Measurements from ENCODE around the gene UBE2J2.
A peak's percentile ranks its signal among the peaks of the same experiment; 100 is the strongest.

The UBE2J2 gene

DNA sequence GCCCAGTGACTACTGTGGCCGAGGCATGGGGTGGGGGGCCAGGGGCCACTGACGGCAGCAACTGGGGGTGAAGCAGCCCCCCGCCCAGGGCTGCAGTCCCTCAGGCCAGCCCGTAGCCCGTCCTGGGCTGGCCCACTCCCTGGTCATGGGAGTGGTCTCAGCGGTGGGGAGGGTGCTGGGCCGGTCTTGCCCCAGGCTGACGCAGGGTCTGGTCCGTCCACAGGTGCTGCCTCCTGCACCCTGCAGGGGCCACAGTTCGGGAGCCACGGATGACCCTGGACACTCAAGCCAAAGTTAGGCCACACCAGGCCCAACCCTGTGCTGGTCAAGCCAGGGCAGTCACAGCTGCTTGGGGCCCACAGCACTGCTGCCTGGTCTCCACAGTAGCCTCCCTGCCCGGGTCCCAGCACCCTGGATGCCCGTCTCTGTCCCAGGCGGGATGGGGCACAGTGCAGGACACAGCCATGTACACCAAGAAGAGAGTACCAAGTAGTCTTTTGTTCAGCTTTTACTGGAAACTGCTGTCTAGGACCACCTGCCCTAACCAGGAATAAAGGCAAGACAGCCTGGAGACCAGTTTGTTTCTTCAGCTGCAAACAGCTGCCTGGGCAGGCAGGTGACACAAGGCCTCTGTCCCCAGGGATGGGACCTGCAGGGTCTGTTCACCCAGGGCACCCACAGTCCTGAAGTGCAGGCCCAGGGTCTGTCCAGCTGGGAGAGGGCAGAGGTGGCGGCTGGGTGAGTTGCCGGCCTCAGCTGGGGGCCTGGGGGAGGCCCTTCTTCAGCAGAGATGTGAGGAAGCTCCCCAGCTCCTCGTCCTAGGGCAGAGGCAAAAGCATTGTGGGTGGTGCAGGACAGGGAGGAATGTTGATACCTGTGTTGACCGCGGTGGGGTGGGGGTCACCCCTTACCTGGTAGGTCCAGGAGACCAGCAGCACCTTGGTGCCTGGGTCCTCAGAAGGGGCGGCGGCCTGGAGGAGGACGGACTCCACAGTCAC lies 37.8 kb upstream of the UBE2J2 start:
- Histone ChIP-seq H2BK5ac (ENCODE audit: low read depth, low read length, poor library complexity, severe bottlenecking) (no peak overlapping the region), H3K23ac (ENCODE audit: low read length in 2 of 2) (no peak overlapping the region), H4K8ac (ENCODE audit: low read length) (no peak overlapping the region), H3K4me2 (ENCODE audit: low read length, poor library complexity, severe bottlenecking) (no peak overlapping the region), H3K9me3 (ENCODE audit: control insufficient read depth, low read length) (no peaks in the 10 kb centered on the region), H3K4ac (ENCODE audit: low read depth in 1 of 2, low read length in 2 of 2) (no peak overlapping the region), H4K91ac (ENCODE audit: low read length) (no peak overlapping the region), H3K79me1 (replicated peaks; ENCODE audit: low read length, poor library complexity, severe bottlenecking) (peaks cover 34% of the 10 kb centered on the region), H2BK120ac (ENCODE audit: low read depth, low read length) (no peak overlapping the region), H3K14ac (ENCODE audit: low read length in 2 of 2) (no peak overlapping the region), H3K36me3 (ENCODE audit: control insufficient read depth in 1 of 2, insufficient read depth in 2 of 2, low read depth in 1 of 2, low read length in 2 of 2) (peaks cover 53 to 74% of the 10 kb centered on the region in 2 experiments), H2BK15ac (ENCODE audit: low read depth, poor library complexity, severe bottlenecking) (no peak overlapping the region), H2BK12ac (ENCODE audit: low read length in 2 of 2) (peak overlapping the region in 1 of 2 experiments; percentile 47), H3K4me1 (ENCODE audit: control insufficient read depth, insufficient read depth, low read depth, low read length) (peaks cover 27% of the 10 kb centered on the region), H2AFZ (ENCODE audit: low read depth, low read length) (no peak overlapping the region), H3K9ac (ENCODE audit: low read length) (no peak overlapping the region), H3K27me3 (ENCODE audit: control insufficient read depth in 1 of 2, insufficient read depth in 1 of 2, low read length in 2 of 2) (no peaks in the 10 kb centered on the region), H3K18ac (ENCODE audit: low read depth in 1 of 2, low read length in 2 of 2) (no peak overlapping the region), H2AK5ac (ENCODE audit: low read length, severe bottlenecking) (no peak overlapping the region), H3K4me3 (ENCODE audit: insufficient read depth in 1 of 2, low read depth in 1 of 2, low read length in 2 of 2) (peak overlapping the region in 1 of 2 experiments; percentile 1), H3K27ac (ENCODE audit: low read length, poor library complexity, severe bottlenecking) (no peak overlapping the region)
- no peak for DNase-seq
- WGBS: 94% methylated on average over 22 of the region's 22 CpGs

DNA sequence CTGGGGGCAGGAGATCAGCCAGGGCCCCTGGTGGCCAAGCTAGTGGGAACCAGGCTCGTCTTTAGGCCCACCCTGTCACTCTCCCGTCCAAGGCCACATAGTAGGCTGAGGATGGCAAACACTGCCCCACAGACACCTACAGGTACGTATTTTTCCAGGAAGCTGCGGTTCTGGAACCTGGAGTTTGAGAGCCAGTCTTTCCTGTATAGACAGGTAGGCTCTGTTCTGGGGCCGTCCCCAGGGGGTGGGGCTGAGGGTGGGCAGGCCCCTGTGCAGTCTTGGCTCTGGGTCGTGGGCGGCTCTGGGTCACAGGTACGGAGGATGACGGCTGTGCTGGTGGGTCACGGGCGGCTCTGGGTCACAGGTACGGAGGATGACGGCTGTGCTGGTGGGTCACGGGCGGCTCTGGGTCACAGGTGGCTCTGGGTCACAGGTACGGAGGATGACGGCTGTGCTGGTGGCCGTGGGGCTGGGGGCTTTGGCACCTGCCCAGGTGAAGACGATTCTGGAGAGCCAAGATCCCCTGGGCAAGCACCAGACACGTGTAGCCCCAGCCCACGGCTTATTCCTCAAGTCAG lies 36.9 kb upstream of the UBE2J2 start:
- Histone ChIP-seq H3K36me3 (ENCODE audit: control insufficient read depth in 1 of 2, insufficient read depth in 2 of 2, low read depth in 1 of 2, low read length in 2 of 2) (peaks cover 49 to 68% of the 10 kb centered on the region in 2 experiments), H3K18ac (ENCODE audit: low read depth in 1 of 2, low read length in 2 of 2) (no peak overlapping the region), H3K27me3 (ENCODE audit: control insufficient read depth in 1 of 2, insufficient read depth in 1 of 2, low read length in 2 of 2) (no peaks in the 10 kb centered on the region), H2BK120ac (ENCODE audit: low read depth, low read length) (no peak overlapping the region), H3K27ac (ENCODE audit: low read length, poor library complexity, severe bottlenecking) (no peak overlapping the region), H4K91ac (ENCODE audit: low read length) (no peak overlapping the region), H3K9ac (ENCODE audit: low read length) (no peak overlapping the region), H3K79me1 (replicated peaks; ENCODE audit: low read length, poor library complexity, severe bottlenecking) (peaks cover 34% of the 10 kb centered on the region), H2BK5ac (ENCODE audit: low read depth, low read length, poor library complexity, severe bottlenecking) (no peak overlapping the region), H4K8ac (ENCODE audit: low read length) (no peak overlapping the region), H3K4me2 (ENCODE audit: low read length, poor library complexity, severe bottlenecking) (no peak overlapping the region), H3K14ac (ENCODE audit: low read length in 2 of 2) (no peak overlapping the region), H2BK15ac (ENCODE audit: low read depth, poor library complexity, severe bottlenecking) (no peak overlapping the region), H3K9me3 (ENCODE audit: control insufficient read depth, low read length) (no peaks in the 10 kb centered on the region), H3K23ac (ENCODE audit: low read length in 2 of 2) (no peak overlapping the region), H2BK12ac (ENCODE audit: low read length in 2 of 2) (no peak overlapping the region), H3K4me1 (ENCODE audit: control insufficient read depth, insufficient read depth, low read depth, low read length) (peaks cover 36% of the 10 kb centered on the region), H3K4ac (ENCODE audit: low read depth in 1 of 2, low read length in 2 of 2) (no peak overlapping the region), H2AFZ (ENCODE audit: low read depth, low read length) (no peak overlapping the region), H2AK5ac (ENCODE audit: low read length, severe bottlenecking) (no peak overlapping the region), H3K4me3 (ENCODE audit: insufficient read depth in 1 of 2, low read depth in 1 of 2, low read length in 2 of 2) (no peak overlapping the region)
- DNase-seq: no peak
- WGBS: 95% methylated on average over 21 of the region's 21 CpGs

DNA sequence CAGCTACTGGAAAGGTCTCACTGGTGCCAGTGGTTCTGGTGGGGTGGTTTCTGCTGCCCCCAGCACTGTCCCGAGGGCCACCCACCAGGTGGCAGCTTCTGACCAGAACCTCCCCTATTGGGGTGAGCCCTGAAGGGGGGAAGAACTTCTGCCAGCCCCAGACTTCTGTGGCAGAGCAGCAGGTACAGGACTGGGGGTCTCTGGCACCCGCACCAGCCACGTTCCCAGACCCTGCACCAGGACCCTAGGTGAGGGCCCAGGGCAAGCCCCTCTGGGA lies 36.4 kb upstream of the UBE2J2 start:
- DNase-seq: no peak
- Histone ChIP-seq H2BK12ac (ENCODE audit: low read length in 2 of 2) (no peak overlapping the region), H3K27ac (ENCODE audit: low read length, poor library complexity, severe bottlenecking) (no peak overlapping the region), H4K91ac (ENCODE audit: low read length) (no peak overlapping the region), H3K9me3 (ENCODE audit: control insufficient read depth, low read length) (no peaks in the 10 kb centered on the region), H3K18ac (ENCODE audit: low read depth in 1 of 2, low read length in 2 of 2) (no peak overlapping the region), H3K36me3 (ENCODE audit: control insufficient read depth in 1 of 2, insufficient read depth in 2 of 2, low read depth in 1 of 2, low read length in 2 of 2) (peaks cover 46 to 63% of the 10 kb centered on the region in 2 experiments), H3K4me2 (ENCODE audit: low read length, poor library complexity, severe bottlenecking) (no peak overlapping the region), H3K4ac (ENCODE audit: low read depth in 1 of 2, low read length in 2 of 2) (no peak overlapping the region), H2BK15ac (ENCODE audit: low read depth, poor library complexity, severe bottlenecking) (no peak overlapping the region), H2BK120ac (ENCODE audit: low read depth, low read length) (no peak overlapping the region), H3K23ac (ENCODE audit: low read length in 2 of 2) (no peak overlapping the region), H3K4me3 (ENCODE audit: insufficient read depth in 1 of 2, low read depth in 1 of 2, low read length in 2 of 2) (no peak overlapping the region), H2AK5ac (ENCODE audit: low read length, severe bottlenecking) (no peak overlapping the region), H2AFZ (ENCODE audit: low read depth, low read length) (no peak overlapping the region), H2BK5ac (ENCODE audit: low read depth, low read length, poor library complexity, severe bottlenecking) (no peak overlapping the region), H3K4me1 (ENCODE audit: control insufficient read depth, insufficient read depth, low read depth, low read length) (peaks cover 37% of the 10 kb centered on the region), H3K27me3 (ENCODE audit: control insufficient read depth in 1 of 2, insufficient read depth in 1 of 2, low read length in 2 of 2) (no peaks in the 10 kb centered on the region), H4K8ac (ENCODE audit: low read length) (no peak overlapping the region), H3K9ac (ENCODE audit: low read length) (peak overlapping the region; percentile 88), H3K14ac (ENCODE audit: low read length in 2 of 2) (no peak overlapping the region), H3K79me1 (replicated peaks; ENCODE audit: low read length, poor library complexity, severe bottlenecking) (peaks cover 30% of the 10 kb centered on the region)
- 88% methylated on average over 3 of the region's 3 CpGs for WGBS
